Eye (tissue), 1 donor: ENCODE measurements around the gene SHISA4.
"Not testable (repeated sequence)": the region's sequence is repeated elsewhere in the genome, so short reads cannot be mapped to it uniquely, and the experiment has no call there.

ENCODE experiments used
- DNase-seq: peaks from one replicate; pipeline ENCODE4 v3.0.0-alpha.2; 2015

The SHISA4 gene

GRCh38 chr1:201899683-201900429, 11.2 kb downstream of the SHISA4 start:
- no peak for DNase-seq

GRCh38 chr1:201900476-201900875, 11.8 kb downstream of the SHISA4 start:
- DNase-seq = no peak

- not testable (repeated sequence) for DNase-seq
These were observed 12.3 kb downstream of the SHISA4 start for GRCh38 chr1:201901036-201901435.

GRCh38 chr1:201902198-201902597, 13.5 kb downstream of the SHISA4 start:
- DNase-seq = no peak

- no peak for DNase-seq
These were observed 14.4 kb downstream of the SHISA4 start for GRCh38 chr1:201903135-201903534.

GRCh38 chr1:201904579-201904978, 15.9 kb downstream of the SHISA4 start:
- DNase-seq = no peak

- DNase-seq = no peak
These were observed 16.7 kb downstream of the SHISA4 start for GRCh38 chr1:201905234-201905890.

- DNase-seq = no peak
These were observed 17.6 kb downstream of the SHISA4 start for GRCh38 chr1:201906336-201906735.

- no peak for DNase-seq
These were observed 18.9 kb downstream of the SHISA4 start for GRCh38 chr1:201907621-201908020.

GRCh38 chr1:201911826-201912571, 23.3 kb downstream of the SHISA4 start:
- DNase-seq = no peak

- no peak for DNase-seq
These were observed 24.1 kb downstream of the SHISA4 start for GRCh38 chr1:201912832-201913231.

- DNase-seq = no peak
These were observed 25.9 kb downstream of the SHISA4 start for GRCh38 chr1:201914456-201915235.

GRCh38 chr1:201916649-201917249, 28.1 kb downstream of the SHISA4 start:
- DNase-seq = peak; percentile 73

GRCh38 chr1:201917362-201918033, 28.8 kb downstream of the SHISA4 start:
- DNase-seq = no peak

- DNase-seq = no peak
These were observed 29.6 kb downstream of the SHISA4 start for GRCh38 chr1:201918343-201918742.

- DNase-seq = no peak
These were observed 33.4 kb downstream of the SHISA4 start for GRCh38 chr1:201921952-201922558.

GRCh38 chr1:201925301-201925567, 36.5 kb downstream of the SHISA4 start:
- no peak for DNase-seq

GRCh38 chr1:201925981-201926645, 37.4 kb downstream of the SHISA4 start:
- no peak for DNase-seq

GRCh38 chr1:201928266-201928665, 39.6 kb downstream of the SHISA4 start:
- DNase-seq = no peak

- no peak for DNase-seq
These were observed 41.4 kb downstream of the SHISA4 start for GRCh38 chr1:201930137-201930536.

- DNase-seq = no peak
These were observed 42.1 kb downstream of the SHISA4 start for GRCh38 chr1:201930803-201931202.
